Neuronal stem cell (in vitro differentiated cells): ENCODE results near the gene RFC2.

Source experiments
- DNase-seq: peaks from one replicate; pipeline ENCODE4 v3.0.0-alpha.2; 2013; ENCODE audit warnings: low spot score
- H2AFZ ChIP-seq: one replicate; pipeline ENCODE4 v1.6.1; 2013; ENCODE audit warnings: mild to moderate bottlenecking, low read length, inconsistent platforms
- H2AK5ac ChIP-seq: 2 replicates; pipeline ENCODE4 v1.6.1; 2013; ENCODE audit warnings: low read depth, mild to moderate bottlenecking, inconsistent platforms, low read length, moderate library complexity, mixed read lengths
- H2BK120ac ChIP-seq: 2 replicates; pipeline ENCODE4 v1.6.1; 2013; ENCODE audit warnings: low read depth, mild to moderate bottlenecking, inconsistent platforms, low read length, moderate library complexity, mixed read lengths
- H2BK12ac ChIP-seq: one replicate; pipeline ENCODE4 v1.6.1; 2013; ENCODE audit warnings: low read length, inconsistent platforms
- H2BK15ac ChIP-seq: 2 replicates; pipeline ENCODE4 v1.6.1; 2013; ENCODE audit warnings: mild to moderate bottlenecking, low read length, inconsistent platforms, mixed read lengths
- H2BK5ac ChIP-seq: one replicate; pipeline ENCODE4 v1.6.1; 2013; ENCODE audit warnings: inconsistent platforms, mild to moderate bottlenecking, low read length, moderate library complexity
- H3K14ac ChIP-seq: one replicate; pipeline ENCODE4 v1.6.1; 2013; ENCODE audit warnings: low read length, inconsistent platforms
- H3K18ac ChIP-seq: 2 replicates; pipeline ENCODE4 v1.6.1; 2013; ENCODE audit warnings: low read length, inconsistent platforms
- H3K23ac ChIP-seq: 2 replicates; pipeline ENCODE4 v1.6.1; 2013; ENCODE audit warnings: low read depth, mild to moderate bottlenecking, mixed read lengths, low read length, inconsistent platforms; ENCODE audit not compliant: poor library complexity
- H3K27ac ChIP-seq: replicated peaks from 3 replicates; pipeline ENCODE4 v1.5.1; 2013; ENCODE audit warnings: low read length, inconsistent platforms
- H3K27me3 ChIP-seq, 3 experiments: 2 replicates each; pipeline ENCODE4 v1.6.1; 2013; ENCODE audit warnings: low read length in 3 of 3, mild to moderate bottlenecking in 2 of 3, inconsistent platforms in 1 of 3, low read depth in 1 of 3, mixed read lengths in 1 of 3, moderate library complexity in 1 of 3; ENCODE audit not compliant: control insufficient read depth in 3 of 3, insufficient read depth in 3 of 3
- H3K36me3 ChIP-seq, 2 donors: replicated peaks in 1 of 2; 2 replicates each; pipeline ENCODE4 v1.6.1; 2013; ENCODE audit warnings: low read length in 2 of 2; ENCODE audit not compliant: control insufficient read depth in 2 of 2, insufficient read depth in 2 of 2
- H3K4ac ChIP-seq: 2 replicates; pipeline ENCODE4 v1.6.1; 2013; ENCODE audit warnings: inconsistent platforms, mild to moderate bottlenecking, low read length, moderate library complexity
- H3K4me1 ChIP-seq, 2 donors: 1 replicate in 1 of 2; 2 replicates in 1 of 2; pipeline ENCODE4 v1.6.1; 2013; ENCODE audit warnings: low read length in 2 of 2, low read depth in 1 of 2; ENCODE audit not compliant: control insufficient read depth in 2 of 2, insufficient read depth in 1 of 2
- H3K4me2 ChIP-seq: one replicate; pipeline ENCODE4 v1.6.1; 2013; ENCODE audit warnings: mild to moderate bottlenecking, low read length, inconsistent platforms; ENCODE audit not compliant: insufficient read depth, poor library complexity, severe bottlenecking
- H3K4me3 ChIP-seq, 2 donors: 2 replicates each; pipeline ENCODE4 v1.5.1; 2013; ENCODE audit warnings: low read length in 2 of 2, mild to moderate bottlenecking in 2 of 2, inconsistent platforms in 1 of 2, moderate library complexity in 1 of 2
- H3K79me1 ChIP-seq: one replicate; pipeline ENCODE4 v1.6.1; 2013; ENCODE audit warnings: low read depth, mild to moderate bottlenecking, inconsistent platforms, low read length, moderate library complexity
- H3K9ac ChIP-seq: one replicate; pipeline ENCODE4 v1.6.1; 2013; ENCODE audit warnings: mild to moderate bottlenecking, low read depth, low read length, inconsistent platforms; ENCODE audit not compliant: poor library complexity
- H3K9me3 ChIP-seq, 2 donors: replicated peaks in 1 of 2; 2 replicates each; pipeline versions ENCODE3 to v1.6.1; 2013; ENCODE audit warnings: low read length in 2 of 2, mild to moderate bottlenecking in 2 of 2, inconsistent platforms in 1 of 2, low read depth in 1 of 2, mixed read lengths in 1 of 2, moderate library complexity in 1 of 2; ENCODE audit not compliant: control insufficient read depth in 2 of 2, insufficient read depth in 1 of 2
- H4K8ac ChIP-seq: one replicate; pipeline ENCODE4 v1.6.1; 2013; ENCODE audit warnings: low read depth, mild to moderate bottlenecking, inconsistent platforms, low read length, moderate library complexity
- H4K91ac ChIP-seq: one replicate; pipeline ENCODE4 v1.6.1; 2013; ENCODE audit warnings: low read length, low read depth, mild to moderate bottlenecking, inconsistent platforms; ENCODE audit not compliant: poor library complexity
- WGBS, 2 donors: extraction: QIAGEN DNeasy Blood & Tissue Kit; methylation state at CpG; one replicate each; pipeline ENCODE4 v1.1.7; 2013; ENCODE audit warnings: missing lambda C conversion rate in 2 of 2, mixed read lengths in 1 of 2; ENCODE audit not compliant: insufficient read length in 2 of 2, insufficient replicate concordance in 1 of 2; ENCODE audit errors: extremely low coverage in 2 of 2; 5-methylcytosine and 5-hydroxymethylcytosine counted together

Gene RFC2

DNA sequence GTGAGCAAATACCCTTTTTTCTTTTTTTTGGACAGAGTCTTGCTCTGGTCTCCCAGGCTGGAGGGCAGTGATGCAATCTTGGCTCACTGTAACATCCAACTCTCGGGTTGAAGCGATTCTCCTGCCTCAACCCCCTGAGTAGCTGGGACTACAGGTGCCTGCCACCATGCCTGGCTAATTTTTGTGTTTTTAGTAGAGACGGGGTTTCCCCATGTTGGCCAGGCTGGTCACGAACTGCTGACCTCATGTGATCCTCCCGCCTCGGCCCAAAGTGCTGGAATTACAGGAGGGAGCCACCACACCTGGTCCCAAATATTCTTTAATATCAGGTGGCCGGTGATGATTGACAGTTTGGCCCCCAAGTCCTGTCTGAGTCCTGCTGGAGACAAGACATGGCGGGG is 37.8 kb downstream of the RFC2 start:
- Histone ChIP-seq H3K4me3 (no peak overlapping the region), H3K18ac (no peak overlapping the region), H3K4me1 (peaks cover 0 to 2% of the 10 kb centered on the region in 2 donors)

DNA sequence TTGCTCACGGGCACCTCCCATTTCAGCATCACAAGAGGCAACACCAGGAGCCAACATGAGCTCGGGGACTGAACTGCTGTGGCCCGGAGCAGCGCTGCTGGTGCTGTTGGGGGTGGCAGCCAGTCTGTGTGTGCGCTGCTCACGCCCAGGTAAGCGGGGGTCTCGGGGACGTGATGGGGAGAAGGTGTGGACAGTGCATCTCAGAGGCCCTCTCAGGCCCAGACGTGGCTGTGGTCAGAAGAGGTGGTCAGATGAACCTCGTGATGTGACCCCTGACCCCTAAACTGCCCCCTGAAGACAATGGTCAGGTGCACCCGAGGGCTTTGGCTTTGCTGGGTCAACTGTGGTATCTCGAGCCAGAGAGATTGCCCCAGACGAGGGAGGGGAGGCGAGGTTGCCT is 38.3 kb downstream of the RFC2 start:
- DNase-seq: no peak
- Histone ChIP-seq H3K4me2 (no peak overlapping the region), H2BK5ac (peak overlapping the region; percentile 53), H4K8ac (no peak overlapping the region), H3K4me3 (no peak overlapping the region), H3K27me3 (no peaks in the 10 kb centered on the region), H4K91ac (no peak overlapping the region), H3K9ac (no peak overlapping the region), H3K9me3 (no peaks in the 10 kb centered on the region), H3K18ac (peak overlapping the region; percentile 19), H3K4ac (no peak overlapping the region), H3K36me3 (no peaks in the 10 kb centered on the region), H3K79me1 (no peaks in the 10 kb centered on the region), H3K27ac (no peak overlapping the region), H2BK12ac (peak overlapping the region; percentile 16), H2AFZ (no peak overlapping the region), H2AK5ac (peak overlapping the region; percentile 70), H3K4me1 (peaks cover 0 to 2% of the 10 kb centered on the region in 2 donors), H3K23ac (no peak overlapping the region), H2BK120ac (no peak overlapping the region), H3K14ac (no peak overlapping the region), H2BK15ac (no peak overlapping the region)
- WGBS, 2 donors: no CpG with 5 or more reads among the region's 15 CpGs

More for the DNA sequence above, 37.8 kb downstream of the RFC2 start:
- no peak overlapping the region for H3K4me2 ChIP-seq
- H2BK12ac ChIP-seq: no peak overlapping the region
- no peaks in the 10 kb centered on the region for H3K9me3 ChIP-seq
- H3K27ac ChIP-seq: no peak overlapping the region
- H2BK5ac ChIP-seq: no peak overlapping the region
- no peak overlapping the region for H3K14ac ChIP-seq
- no peak overlapping the region for H4K8ac ChIP-seq
- H3K36me3 ChIP-seq: no peaks in the 10 kb centered on the region
- H4K91ac ChIP-seq: no peak overlapping the region
- H3K27me3 ChIP-seq: no peaks in the 10 kb centered on the region
- H2AK5ac ChIP-seq: no peak overlapping the region
- no peaks in the 10 kb centered on the region for H3K79me1 ChIP-seq
- DNase-seq: no peak
- H3K9ac ChIP-seq: no peak overlapping the region
- H3K4ac ChIP-seq: no peak overlapping the region
- no peak overlapping the region for H2BK15ac ChIP-seq
- no peak overlapping the region for H3K23ac ChIP-seq
- H2AFZ ChIP-seq: no peak overlapping the region
- no peak overlapping the region for H2BK120ac ChIP-seq
- no CpG with 5 or more reads among the region's 8 CpGs for WGBS, 2 donors

DNA sequence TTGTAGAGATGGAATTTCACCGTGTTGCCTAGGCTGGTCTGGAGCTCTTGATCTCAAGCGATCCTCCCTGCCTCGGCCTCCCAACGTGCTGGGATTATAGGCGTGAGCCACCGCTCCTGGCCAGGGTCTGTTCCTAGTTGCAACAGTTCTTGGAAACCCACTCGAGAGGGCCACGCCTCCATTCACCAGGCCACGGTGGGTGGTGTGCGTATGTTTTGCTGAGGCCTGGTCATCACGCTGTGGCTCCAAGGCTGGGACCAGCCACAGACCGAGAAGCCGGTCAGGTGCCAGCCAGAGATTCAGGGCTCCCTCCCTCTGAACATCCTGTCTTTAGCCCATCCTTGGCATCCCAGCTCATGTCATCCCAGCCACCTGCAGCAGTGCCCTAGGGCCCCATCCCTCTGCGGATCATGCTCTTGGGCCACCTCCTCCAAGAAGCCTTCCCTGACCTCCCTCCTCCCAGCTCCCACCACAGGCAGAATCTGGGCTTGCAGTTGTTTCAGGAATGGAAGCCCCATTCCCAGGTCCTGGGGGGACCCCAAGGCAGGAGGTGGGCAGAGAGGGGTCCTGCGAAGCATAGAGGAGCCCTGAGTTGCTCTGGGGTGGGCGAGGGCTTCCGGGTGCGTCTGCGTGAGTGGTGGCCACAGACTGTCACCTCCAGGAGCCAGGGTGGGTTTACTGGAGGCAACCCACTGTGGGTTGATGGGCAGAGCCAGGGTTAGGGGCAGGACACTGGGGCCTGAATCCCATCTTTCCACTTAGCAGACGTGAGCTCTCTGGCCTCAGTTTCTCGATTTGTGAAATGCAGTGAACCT is 39.2 kb downstream of the RFC2 start:
- Histone ChIP-seq H3K27ac (no peak overlapping the region), H2AK5ac (no peak overlapping the region), H4K8ac (no peak overlapping the region), H3K9ac (no peak overlapping the region), H3K18ac (no peak overlapping the region), H3K4ac (peak overlapping the region; percentile 17), H3K36me3 (no peaks in the 10 kb centered on the region), H3K4me1 (no peaks in the 10 kb centered on the region), H3K4me3 (no peak overlapping the region), H3K4me2 (no peak overlapping the region), H4K91ac (peak overlapping the region; percentile 22), H3K9me3 (no peaks in the 10 kb centered on the region), H2BK12ac (no peak overlapping the region), H2BK15ac (no peak overlapping the region), H2BK5ac (peak overlapping the region; percentile 53), H2BK120ac (no peak overlapping the region), H2AFZ (no peak overlapping the region), H3K23ac (no peak overlapping the region), H3K27me3 (no peaks in the 10 kb centered on the region), H3K79me1 (no peaks in the 10 kb centered on the region), H3K14ac (no peak overlapping the region)
- no peak for DNase-seq
- no CpG with 5 or more reads among the region's 21 CpGs for WGBS, 2 donors

DNA sequence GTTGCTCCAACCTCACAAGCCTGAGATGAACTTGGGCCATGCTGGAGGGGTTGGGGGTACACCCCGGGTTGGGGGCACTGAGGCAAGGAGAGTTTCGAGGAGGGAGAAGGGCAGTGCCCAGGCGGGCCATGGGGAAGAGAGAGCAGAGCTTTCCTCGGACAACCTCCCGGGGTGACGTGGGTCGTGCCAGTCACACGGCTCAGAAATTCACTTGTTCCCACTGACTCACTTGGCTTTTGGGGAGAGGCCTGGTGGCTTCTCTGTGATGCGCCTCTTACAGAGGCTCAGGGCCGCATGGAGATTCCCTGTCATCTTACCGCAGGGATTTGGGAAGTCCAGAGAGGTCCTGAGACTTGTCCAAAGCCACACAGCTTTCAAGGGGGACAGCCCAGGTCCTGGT is 41.5 kb downstream of the RFC2 start:
- Histone ChIP-seq H3K27me3 (no peaks in the 10 kb centered on the region), H2BK120ac (no peak overlapping the region), H2AFZ (no peak overlapping the region), H3K4me2 (no peak overlapping the region), H4K91ac (no peak overlapping the region), H3K79me1 (no peaks in the 10 kb centered on the region), H3K9me3 (no peaks in the 10 kb centered on the region), H3K27ac (no peak overlapping the region), H4K8ac (no peak overlapping the region), H3K4ac (no peak overlapping the region), H3K9ac (no peak overlapping the region), H2BK12ac (no peak overlapping the region), H2AK5ac (no peak overlapping the region), H2BK5ac (no peak overlapping the region), H3K36me3 (no peaks in the 10 kb centered on the region), H3K23ac (no peak overlapping the region), H3K4me3 (no peak overlapping the region), H3K4me1 (no peaks in the 10 kb centered on the region), H3K14ac (no peak overlapping the region), H3K18ac (no peak overlapping the region), H2BK15ac (no peak overlapping the region)
- no peak for DNase-seq
- WGBS, 2 donors: no CpG with 5 or more reads among the region's 11 CpGs
